Activated naive CD4-positive, alpha-beta T cell treated with anti-CD3 and anti-CD28 coated beads, Interleukin-2, amount 50 U/mL, for 72 hours (primary cell): ENCODE results near the gene MSL2. TPM values are rescaled to one million over a fixed set of nuclear protein-coding genes. Genes with fewer than 3 reads are reported as not detected.
"Not testable (repeated sequence)": the region's sequence is repeated elsewhere in the genome, so short reads cannot be mapped to it uniquely, and the experiment has no call there.

ENCODE experiments used
- ATAC-seq, 2 donors: fragments of 150-1000 bp; cut with Tn5 transposase; 2 replicates each; pipeline ENCODE4 v1.10.0; 2021; ENCODE audit warnings: mild to moderate bottlenecking in 2 of 2, moderate library complexity in 2 of 2
- DNase-seq, 2 donors: peaks; one replicate each; pipeline ENCODE4 v3.0.0; 2021 to 2022; ENCODE audit warnings: low spot score in 2 of 2
- H3K27ac Mint-ChIP-seq, 2 donors: one replicate each; pipeline ENCODE4 v1.8.0; 2022; ENCODE audit warnings: mild to moderate bottlenecking in 2 of 2, mixed read lengths in 2 of 2
- H3K36me3 Mint-ChIP-seq, 2 donors: one replicate each; pipeline ENCODE4 v1.8.0; 2022; ENCODE audit warnings: mixed read lengths in 2 of 2
- H3K9me3 Mint-ChIP-seq, 2 donors: one replicate each; pipeline ENCODE4 v1.8.0; 2022; ENCODE audit warnings: mixed read lengths in 2 of 2
- total RNA-seq, 2 donors: library from RNA; stranded (reverse); gene quantifications; one replicate each; pipeline ENCODE4 v1.2.3, GENCODE V29; 2022

The MSL2 gene
- total RNA-seq, 2 donors from 2014 or later = 37.4 to 78.2 TPM

DNA sequence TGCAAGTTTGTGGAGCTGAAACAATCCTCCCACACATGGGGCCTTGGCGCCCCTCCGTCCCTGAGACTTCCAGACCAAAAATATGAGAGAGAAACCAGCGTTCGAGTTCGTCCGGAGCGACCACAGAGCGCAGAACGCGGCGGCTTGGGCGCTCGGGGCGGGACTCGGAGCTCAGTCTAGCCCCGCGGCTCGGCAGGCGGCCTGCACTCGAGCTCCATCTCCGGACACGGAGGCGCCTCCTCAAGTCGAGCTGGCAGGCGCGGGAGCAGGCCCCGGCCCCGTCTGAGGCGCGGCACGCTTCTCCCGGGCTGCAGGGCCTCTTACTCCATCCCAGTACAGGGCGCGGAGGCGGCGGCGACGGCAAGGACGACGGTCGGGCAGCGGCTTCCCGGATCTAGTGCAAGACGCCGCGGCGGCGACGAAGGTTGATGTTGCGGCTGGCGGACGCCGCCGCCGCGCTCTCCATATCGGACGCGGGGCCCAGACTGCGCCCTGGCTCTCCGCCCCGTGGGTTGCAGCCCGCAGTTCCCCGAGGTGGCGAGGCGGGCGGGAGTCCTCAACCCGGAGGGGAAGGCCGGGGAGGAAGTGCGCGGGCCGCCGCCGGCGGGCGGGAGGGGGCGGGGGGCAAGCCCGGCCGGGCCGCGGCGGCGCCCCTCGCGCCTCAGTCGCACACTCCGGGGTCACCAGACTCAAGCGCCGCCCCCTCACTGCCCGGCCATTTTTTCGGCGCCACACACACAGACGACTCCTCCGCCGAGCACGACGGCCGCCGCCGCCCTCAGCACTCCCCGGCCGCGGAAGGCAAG is 674 bp downstream of the MSL2 start:
- Mint-ChIP-seq H3K36me3 (peaks cover 23 to 46% of the 10 kb centered on the region in 2 donors), H3K9me3 (peaks cover 0 to 3% of the 10 kb centered on the region in 2 donors), H3K27ac (peak overlapping the region; percentile 91 to 99)
- ATAC-seq (peak; percentile 40 to 59), DNase-seq (peak in 1 of 2 donors; percentile 73)

DNA sequence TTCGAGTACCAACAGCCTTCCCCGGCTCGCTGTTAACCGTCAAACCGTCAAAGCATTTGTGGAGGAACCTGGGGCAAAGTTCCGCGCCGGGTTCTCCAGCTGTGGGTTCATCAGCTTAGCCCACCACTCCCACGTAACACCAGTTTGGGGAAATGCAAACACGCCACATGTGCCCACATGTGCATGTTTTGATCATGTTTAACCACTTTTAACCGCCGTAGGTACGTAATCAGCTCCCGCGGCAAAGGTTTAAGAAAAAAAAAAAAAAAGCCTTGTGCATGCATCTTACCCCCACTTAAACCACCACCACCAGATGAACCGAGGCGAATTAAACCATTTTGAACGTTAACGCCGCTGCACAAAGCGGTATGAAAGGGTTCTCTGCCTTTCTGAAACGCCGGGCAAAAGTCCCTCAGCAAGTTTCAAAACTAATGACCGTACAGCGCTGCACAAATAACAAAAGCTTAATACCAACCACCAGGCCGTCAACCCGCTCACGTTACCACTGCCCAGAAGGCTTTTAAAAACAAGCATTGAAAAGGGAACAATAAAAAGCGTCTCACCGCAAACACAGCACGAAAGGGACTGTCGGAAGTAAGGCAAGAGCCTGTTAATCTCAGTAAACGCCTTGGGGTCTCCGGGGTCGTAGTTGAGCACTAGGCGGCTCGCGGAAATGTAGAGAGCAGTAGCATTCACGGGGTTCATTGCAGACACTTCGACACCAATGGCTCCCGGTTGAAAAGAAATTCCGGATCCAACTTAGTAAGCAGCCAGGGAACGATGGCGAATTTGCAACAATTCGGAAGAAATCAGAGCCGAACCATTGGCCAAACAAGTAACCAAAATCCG is 1.5 kb downstream of the MSL2 start:
- H3K27ac Mint-ChIP-seq = peak overlapping the region; percentile 91 to 99
- no peak for ATAC-seq
- peak; percentile 45 to 67 for DNase-seq
- peaks cover 23 to 52% of the 10 kb centered on the region in 2 donors for H3K36me3 Mint-ChIP-seq
- peaks cover 0 to 3% of the 10 kb centered on the region in 2 donors for H3K9me3 Mint-ChIP-seq

DNA sequence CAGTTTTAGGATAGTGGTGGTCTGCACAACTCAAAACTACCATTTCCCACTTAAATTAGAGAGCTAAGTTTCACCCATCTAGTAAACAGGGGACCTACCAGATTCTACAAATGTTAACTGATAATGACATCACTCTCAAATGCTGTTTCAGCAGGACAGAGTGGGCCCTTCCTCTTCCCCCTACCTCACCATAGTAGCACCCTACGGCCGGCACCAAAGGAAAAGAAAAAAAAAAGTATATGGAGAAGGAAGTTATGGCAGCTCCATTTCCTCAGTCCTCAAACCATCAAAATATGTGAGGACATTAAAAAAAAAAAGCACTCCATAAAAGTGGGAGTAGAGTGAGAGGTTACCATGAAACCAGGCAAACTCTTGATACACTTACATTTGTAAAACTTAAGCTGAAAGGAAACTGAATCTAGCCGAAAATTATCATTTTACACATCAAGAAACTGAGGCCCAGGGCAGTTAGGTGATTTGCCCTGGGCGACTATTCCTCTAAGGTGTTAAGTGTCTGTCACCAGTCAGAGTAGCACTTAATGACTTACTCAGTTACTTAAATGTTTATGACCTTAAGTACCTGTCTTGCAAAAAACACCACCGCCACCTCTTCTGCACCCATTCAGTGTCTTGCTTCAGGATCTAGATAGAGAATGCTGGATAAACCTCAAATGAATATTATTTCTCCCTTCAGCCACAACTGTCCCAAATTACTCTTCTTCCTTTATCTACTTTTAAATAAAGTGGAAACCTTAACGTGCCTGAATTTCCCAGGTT is 2.7 kb downstream of the MSL2 start:
- DNase-seq = no peak
- peaks cover 23 to 51% of the 10 kb centered on the region in 2 donors for H3K36me3 Mint-ChIP-seq

DNA sequence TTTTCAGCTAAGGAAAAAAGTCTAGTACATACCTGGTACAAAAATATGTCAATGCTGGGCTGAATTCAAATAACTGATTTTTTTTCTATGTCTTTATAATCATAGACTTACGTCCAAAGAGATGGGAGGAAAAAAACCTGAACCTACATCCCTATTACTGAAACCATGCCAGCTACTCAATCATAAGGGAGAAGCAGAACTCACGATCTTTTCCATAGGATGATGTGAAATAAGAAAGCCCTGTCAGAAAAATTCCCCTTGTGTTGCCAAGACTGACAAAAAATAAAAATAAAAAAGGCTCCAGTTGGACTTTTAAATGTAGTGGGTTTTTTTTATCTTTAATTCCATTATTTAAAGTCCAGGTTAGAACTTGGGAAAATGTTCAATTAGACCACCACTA is 3.3 kb downstream of the MSL2 start:
- no peak for ATAC-seq
- Mint-ChIP-seq H3K9me3 (no peaks in the 10 kb centered on the region), H3K36me3 (peaks cover 23 to 45% of the 10 kb centered on the region in 2 donors), H3K27ac (peak overlapping the region; percentile 87 to 91)
- no peak for DNase-seq

More for the DNA sequence above, 2.7 kb downstream of the MSL2 start:
- Mint-ChIP-seq H3K9me3 (no peaks in the 10 kb centered on the region), H3K27ac (peak overlapping the region; percentile 91 to 99)
- no peak for ATAC-seq

DNA sequence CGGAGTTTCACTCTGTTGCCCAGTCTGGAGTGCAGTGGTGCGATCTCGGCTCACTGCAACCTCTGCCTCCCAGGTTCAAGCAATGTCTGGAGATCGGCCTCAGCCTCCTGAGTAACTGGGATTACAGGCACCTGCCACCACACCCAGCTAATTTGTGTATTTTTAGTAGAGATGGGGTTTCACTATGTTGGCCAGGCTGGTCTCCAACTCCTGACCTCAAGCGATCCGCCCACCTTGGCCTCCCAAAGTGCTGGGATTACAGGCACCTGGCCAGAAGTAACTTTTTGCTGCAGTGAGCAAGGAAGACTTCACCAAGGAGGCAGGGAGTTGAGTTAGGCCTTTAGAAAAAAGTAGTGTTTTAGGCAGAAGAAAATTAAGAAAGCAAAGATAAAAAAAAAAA is 3.9 kb downstream of the MSL2 start:
- Mint-ChIP-seq H3K27ac (peak overlapping the region; percentile 84 to 91), H3K36me3 (peaks cover 23 to 45% of the 10 kb centered on the region in 2 donors)
- not testable (repeated sequence) for H3K9me3 Mint-ChIP-seq, ATAC-seq, DNase-seq

DNA sequence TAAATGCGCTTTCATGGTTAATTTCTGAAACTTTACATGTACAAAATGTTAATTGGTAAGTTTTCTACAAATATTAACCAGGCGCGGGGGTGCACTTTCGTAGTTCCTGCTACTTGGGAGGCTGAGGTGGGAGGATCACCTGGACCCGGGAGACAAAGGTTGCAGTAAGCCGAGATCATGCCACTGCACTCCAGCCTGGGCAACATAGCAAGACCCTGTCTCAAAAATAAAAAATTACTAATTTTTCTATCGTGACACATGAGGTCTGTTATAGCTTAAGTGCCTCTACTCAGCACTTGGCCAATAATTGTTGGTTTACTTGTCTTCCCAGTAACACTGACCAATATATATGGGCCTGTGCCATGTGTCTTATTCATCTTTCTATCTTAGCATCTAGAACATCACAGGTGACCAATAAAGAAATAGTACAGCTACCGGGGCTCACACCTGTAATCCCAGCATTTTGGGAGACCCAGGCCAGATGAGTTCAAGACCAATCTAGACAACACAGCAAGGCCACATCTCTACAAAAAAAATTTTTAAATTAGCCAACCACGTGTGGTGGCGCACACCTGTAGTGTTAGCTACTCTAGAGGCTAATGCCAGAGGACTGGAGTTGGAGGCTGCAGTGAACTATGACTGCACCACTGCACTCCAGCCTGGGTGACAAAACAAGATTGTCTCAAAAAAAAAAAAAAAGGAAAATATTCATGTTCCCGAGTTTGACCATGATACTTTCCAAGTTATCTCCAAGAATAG is 6.1 kb downstream of the MSL2 start:
- Mint-ChIP-seq H3K36me3 (peaks cover 21 to 42% of the 10 kb centered on the region in 2 donors), H3K9me3 (no peaks in the 10 kb centered on the region), H3K27ac (peak overlapping the region; percentile 67 to 91)
- no peak for DNase-seq
- ATAC-seq = no peak

DNA sequence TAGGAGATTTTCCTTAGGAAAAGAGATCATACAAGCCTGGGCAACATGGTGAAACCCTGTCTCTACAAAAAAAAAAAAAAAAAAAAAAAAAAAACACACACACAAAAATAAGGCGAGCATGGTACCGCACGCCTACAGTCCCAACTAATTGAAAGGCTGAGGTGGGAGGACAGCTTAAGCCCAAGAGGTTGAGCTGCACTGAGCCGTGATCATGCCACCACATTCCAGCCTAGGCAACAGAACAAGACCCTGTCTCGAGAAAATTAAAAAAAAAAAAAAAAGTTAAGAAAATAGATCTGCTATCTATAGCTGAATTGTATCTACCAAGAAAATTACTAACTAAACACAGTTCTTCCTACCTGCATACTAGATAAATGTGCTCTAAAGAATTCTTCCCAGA is 7.1 kb downstream of the MSL2 start:
- ATAC-seq (no peak), DNase-seq (no peak)
- Mint-ChIP-seq H3K36me3 (peaks cover 11 to 32% of the 10 kb centered on the region in 2 donors), H3K9me3 (no peaks in the 10 kb centered on the region), H3K27ac (peak overlapping the region; percentile 13 to 80)

DNA sequence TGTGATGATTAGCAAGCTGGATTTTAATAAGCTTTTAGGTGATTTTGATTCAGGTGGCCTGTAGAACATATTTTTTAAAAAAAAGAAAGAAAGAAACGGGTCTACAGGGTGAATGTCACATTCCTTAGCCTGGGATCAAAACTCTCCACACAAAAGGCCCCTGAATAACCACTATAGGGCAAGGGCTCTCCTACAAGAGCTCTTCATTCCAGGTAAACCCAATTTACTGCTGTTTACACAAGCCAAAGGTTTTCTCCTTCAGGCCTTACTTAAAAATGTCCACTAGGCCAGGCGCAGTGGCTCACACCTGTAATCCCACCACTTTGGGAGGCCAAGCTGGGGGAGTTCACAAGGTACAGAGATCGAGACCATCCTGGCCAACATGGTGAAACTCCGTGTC is 8.3 kb downstream of the MSL2 start:
- Mint-ChIP-seq H3K36me3 (peaks cover 5 to 21% of the 10 kb centered on the region in 2 donors), H3K9me3 (no peaks in the 10 kb centered on the region), H3K27ac (peak overlapping the region in 1 of 2 donors; percentile 36)
- no peak for DNase-seq
- no peak for ATAC-seq

DNA sequence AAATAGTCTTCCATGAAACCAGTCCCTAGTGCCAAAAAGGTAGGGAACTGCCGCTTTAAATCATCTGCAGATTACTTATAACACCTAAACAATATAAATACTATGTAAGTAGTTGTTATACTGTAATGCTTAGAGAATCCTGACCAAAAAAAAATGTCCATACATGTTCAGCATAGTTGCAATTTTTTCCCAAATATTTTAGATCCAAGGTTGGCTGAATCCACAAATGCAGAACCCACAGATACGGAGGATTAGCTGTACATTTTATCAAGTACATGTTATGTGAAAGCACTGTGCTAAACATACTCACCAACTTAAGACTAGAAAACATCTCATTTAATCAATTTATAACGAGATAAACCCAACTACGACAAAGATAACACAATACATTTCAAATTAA is 9.3 kb downstream of the MSL2 start:
- H3K9me3 Mint-ChIP-seq = no peaks in the 10 kb centered on the region
- no peak overlapping the region for H3K27ac Mint-ChIP-seq
- ATAC-seq (no peak), DNase-seq (no peak)
- peaks cover 0 to 14% of the 10 kb centered on the region in 2 donors for H3K36me3 Mint-ChIP-seq

DNA sequence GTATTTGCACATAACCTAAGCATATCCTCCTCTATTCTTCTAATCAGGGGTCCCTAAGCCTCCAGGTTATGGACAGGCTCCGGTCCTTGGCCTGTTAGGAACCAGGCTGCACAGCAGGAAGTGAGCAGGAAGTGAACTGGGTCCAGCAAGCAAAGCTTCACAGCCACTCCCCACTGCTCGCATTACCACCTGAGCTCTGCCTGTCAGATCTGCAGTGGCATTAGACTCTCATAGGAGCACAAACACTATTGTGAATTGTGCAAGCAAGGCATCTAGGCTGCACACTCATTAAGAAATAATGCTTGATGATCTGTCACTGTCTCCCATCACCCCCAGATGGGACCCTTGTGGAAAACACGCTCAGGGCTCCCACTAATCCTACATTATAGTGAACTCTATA is 9.8 kb downstream of the MSL2 start:
- peaks cover 0 to 14% of the 10 kb centered on the region in 2 donors for H3K36me3 Mint-ChIP-seq
- ATAC-seq (peak in 1 of 2 donors; percentile 15), DNase-seq (no peak)
- no peaks in the 10 kb centered on the region for H3K9me3 Mint-ChIP-seq
- no peak overlapping the region for H3K27ac Mint-ChIP-seq

DNA sequence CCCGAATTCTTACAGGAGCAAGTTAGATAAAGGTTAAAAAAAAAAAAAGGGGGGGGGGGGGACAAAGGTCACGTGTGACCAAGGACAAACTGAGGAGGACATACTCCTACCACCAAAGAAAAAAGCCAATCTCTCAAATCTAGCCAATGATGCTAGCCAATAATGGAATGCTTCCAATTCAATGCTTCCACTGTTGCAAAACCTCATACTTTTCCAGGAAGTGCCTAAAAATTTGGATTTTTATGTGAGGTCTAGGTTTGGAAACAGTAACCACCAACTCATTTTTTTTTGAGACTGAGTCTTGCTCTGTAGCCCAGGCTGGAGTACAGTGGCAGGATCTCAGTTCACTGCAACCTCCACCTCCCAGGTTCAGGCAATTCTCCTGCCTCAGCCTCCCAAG is 11.4 kb downstream of the MSL2 start:
- DNase-seq (no peak), ATAC-seq (no peak)
- no peaks in the 10 kb centered on the region for H3K9me3 Mint-ChIP-seq
- H3K36me3 Mint-ChIP-seq = no peaks in the 10 kb centered on the region
- H3K27ac Mint-ChIP-seq = peak overlapping the region in 1 of 2 donors; percentile 29

DNA sequence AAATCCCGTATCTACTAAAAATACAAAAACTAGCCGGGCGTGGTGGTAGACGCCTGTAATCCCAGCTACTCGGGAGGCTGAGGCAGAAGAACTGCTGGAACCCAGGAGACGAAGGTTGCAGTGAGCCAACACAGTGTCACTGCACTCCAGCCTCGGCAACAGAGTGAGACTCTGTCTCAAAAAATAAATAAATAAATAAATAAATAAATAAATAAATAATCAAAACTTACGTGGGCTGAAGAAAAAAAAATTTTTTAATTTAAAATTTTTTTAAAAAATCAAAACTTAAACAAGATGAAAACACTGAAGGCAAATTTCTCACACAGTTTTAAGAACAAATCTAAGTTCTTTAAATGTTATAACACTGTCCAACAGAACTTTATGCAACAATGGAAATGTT is 14.4 kb downstream of the MSL2 start:
- peaks cover 0 to 5% of the 10 kb centered on the region in 2 donors for H3K36me3 Mint-ChIP-seq
- DNase-seq (no peak), ATAC-seq (no peak)
- no peaks in the 10 kb centered on the region for H3K9me3 Mint-ChIP-seq
- H3K27ac Mint-ChIP-seq = peak overlapping the region in 1 of 2 donors; percentile 19

DNA sequence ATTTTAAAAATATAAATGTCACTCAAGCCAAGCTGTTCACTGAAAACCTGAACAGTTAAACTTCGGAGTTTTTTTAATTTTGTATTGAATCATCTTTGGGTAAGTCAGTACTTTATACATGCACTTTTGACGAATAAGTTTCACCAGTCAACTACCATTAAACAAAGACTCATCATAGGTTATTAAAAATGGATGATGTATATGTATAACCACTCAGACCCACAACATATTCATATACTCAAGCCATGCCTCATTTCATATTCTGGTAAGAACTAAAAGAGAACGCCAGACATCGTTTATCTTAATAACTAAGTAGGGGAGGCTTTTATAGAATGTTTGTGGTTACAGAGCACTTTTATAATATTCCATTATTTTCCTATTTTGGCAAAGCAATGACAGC is 18.3 kb downstream of the MSL2 start:
- H3K27ac Mint-ChIP-seq = no peak overlapping the region
- H3K9me3 Mint-ChIP-seq = no peaks in the 10 kb centered on the region
- DNase-seq (no peak), ATAC-seq (no peak)
- H3K36me3 Mint-ChIP-seq = peaks cover 0 to 7% of the 10 kb centered on the region in 2 donors

DNA sequence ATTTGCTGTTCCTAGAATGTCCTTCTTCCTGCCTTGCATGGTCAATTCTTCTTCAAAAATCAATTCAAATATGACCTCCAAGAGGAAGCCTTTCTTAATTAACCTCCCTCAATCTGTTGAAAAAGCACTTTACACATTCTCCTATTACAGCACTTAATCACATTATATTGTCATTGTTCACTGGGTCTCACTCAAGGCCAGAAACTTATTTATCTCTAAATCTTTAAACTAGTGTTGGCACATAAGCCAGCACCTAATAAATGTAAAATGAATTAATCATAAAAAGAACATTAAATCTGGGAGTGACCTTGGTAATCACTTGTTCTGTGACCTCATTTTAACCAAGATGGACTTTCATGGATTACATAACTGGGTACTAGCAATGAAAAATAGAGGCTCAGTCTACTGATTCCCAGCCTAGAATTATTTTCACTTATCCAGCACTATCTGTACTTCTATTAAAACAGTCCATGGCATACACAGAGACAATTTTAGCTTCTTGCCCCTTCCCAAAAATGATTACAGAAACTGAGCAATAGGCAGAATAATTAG is 22.1 kb downstream of the MSL2 start:
- Mint-ChIP-seq H3K9me3 (no peaks in the 10 kb centered on the region), H3K27ac (no peak overlapping the region)
- ATAC-seq = no peak

DNA sequence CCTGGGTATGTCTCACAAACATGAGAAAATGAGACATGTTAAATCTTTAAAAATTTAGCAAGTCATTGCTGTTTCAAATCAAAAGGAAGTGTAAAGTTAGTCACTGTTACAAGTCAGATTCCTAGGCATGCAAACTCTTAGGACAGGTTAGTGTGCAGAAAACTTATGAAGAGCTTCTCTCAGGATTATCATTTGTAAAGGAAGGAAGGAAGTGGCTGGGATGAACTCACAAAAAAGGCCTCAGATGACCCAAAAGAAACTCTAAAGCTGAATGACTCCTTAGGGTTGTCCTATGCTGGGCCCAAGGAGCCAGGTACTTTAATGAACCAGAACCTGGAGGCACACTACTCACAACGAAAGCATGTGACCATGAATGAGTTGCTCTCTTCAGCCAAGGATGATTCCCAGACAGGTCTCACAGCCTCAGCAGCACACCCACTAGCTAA is 25.0 kb downstream of the MSL2 start:
- ATAC-seq (peak; percentile 92 to 95), DNase-seq (no peak)
- Mint-ChIP-seq H3K9me3 (no peaks in the 10 kb centered on the region), H3K27ac (peak overlapping the region in 1 of 2 donors; percentile 91), H3K36me3 (peaks cover 0 to 13% of the 10 kb centered on the region in 2 donors)

More for the DNA sequence above, 22.1 kb downstream of the MSL2 start:
- DNase-seq = no peak
- H3K36me3 Mint-ChIP-seq = peaks cover 0 to 7% of the 10 kb centered on the region in 2 donors
